ENCODE data around the gene RIMBP2. TPM values are rescaled to one million over a fixed set of nuclear protein-coding genes. Genes with fewer than 3 reads are reported as not detected.

The RIMBP2 gene
- total RNA-seq, 6 experiments from 2014 or later: not detected

DNA sequence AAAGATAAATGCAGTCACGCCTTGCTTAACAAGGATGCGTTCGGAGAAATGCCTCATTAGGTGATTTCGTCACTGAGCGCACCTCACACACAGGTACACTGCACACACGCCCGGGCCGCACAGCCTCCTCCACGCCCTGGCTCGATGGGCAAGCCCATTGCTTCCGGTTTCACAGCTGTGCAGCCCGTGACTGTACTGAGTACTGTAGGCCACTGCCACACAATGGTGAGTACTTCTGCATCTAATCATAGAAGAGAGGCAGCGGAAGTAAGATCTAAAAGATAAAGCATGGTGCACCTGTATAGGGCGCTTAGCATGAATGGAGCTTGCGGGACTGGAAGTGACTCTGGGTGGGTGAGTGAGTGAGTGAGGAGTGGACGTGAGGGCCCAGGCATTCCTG, 4.3 kb downstream of the RIMBP2 start:
- no peak overlapping the region for H3K4me3 Mint-ChIP-seq
- peaks cover 27% of the 10 kb centered on the region for H3K9me3 Mint-ChIP-seq
- H3K27me3 Mint-ChIP-seq (ENCODE audit: insufficient read depth): peaks cover 3% of the 10 kb centered on the region; the same call in 1 of the 2 replicates
- TF ChIP-seq CTCF (IDR thresholded peaks at IDR 0.05): no peak
- no peak for DNase-seq
- H3K36me3 Mint-ChIP-seq (ENCODE audit: low read depth): no peaks in the 10 kb centered on the region; the same call in 1 of the 2 replicates
- H3K27ac Mint-ChIP-seq: no peak overlapping the region
- H3K4me1 Mint-ChIP-seq (ENCODE audit: low read depth): no peaks in the 10 kb centered on the region

- Mint-ChIP-seq H3K4me3 (no peak overlapping the region), H3K36me3 (ENCODE audit: low read depth) (peaks cover under 1% of the 10 kb centered on the region; the same call in 1 of the 2 replicates), H3K27me3 (ENCODE audit: insufficient read depth) (peaks cover 3% of the 10 kb centered on the region; the same call in 1 of the 2 replicates), H3K27ac (no peak overlapping the region), H3K4me1 (ENCODE audit: low read depth) (no peaks in the 10 kb centered on the region), H3K9me3 (peaks cover 38% of the 10 kb centered on the region)
- TF ChIP-seq CTCF (IDR thresholded peaks at IDR 0.05): no peak
- no peak for DNase-seq
These were observed 5.4 kb downstream of the RIMBP2 start for GRCh38 chr12:130710733-130711080.

DNA sequence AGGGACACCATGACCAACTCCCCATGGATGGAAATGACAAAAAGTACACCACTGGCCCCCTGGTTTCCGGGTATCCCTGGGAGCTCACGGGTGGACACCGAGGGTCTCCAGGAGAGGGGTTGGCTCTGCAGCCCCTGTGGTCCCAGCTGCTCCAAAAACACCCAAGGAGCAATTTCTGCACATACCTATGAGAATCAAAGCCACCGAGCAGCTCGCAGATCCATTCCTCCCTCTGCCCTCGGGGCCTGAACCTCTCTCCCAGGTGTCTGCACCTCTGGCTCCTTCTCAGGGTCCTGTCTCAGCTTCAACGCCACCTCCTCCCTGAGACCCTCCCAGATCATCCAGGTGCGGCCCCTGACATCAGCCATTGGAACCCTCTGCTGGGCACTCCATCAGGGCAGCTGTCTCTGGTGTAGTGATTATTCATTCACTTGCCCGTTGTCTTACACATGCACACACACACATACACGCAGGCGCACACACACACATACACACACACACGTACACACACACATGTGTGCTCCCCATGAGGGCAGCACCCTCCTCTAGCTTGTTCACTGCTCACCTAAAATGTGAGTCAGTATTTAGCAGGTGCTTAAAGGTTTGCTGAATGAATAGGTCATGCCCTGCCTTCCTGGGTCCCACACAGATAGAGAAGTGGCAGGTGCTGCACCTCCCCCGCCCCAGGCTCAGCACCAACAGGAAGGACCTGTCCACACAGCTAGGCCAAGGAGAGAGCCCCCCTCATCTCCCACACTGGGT, 5.9 kb downstream of the RIMBP2 start:
- Mint-ChIP-seq H3K27me3 (ENCODE audit: insufficient read depth) (peaks cover 3% of the 10 kb centered on the region; the same call in 1 of the 2 replicates), H3K9me3 (peaks cover 41% of the 10 kb centered on the region), H3K4me3 (no peak overlapping the region), H3K4me1 (ENCODE audit: low read depth) (no peaks in the 10 kb centered on the region), H3K36me3 (ENCODE audit: low read depth) (peaks cover 4% of the 10 kb centered on the region; the same call in 1 of the 2 replicates), H3K27ac (no peak overlapping the region)
- TF ChIP-seq CTCF (IDR thresholded peaks at IDR 0.05): no peak
- DNase-seq: no peak

DNA sequence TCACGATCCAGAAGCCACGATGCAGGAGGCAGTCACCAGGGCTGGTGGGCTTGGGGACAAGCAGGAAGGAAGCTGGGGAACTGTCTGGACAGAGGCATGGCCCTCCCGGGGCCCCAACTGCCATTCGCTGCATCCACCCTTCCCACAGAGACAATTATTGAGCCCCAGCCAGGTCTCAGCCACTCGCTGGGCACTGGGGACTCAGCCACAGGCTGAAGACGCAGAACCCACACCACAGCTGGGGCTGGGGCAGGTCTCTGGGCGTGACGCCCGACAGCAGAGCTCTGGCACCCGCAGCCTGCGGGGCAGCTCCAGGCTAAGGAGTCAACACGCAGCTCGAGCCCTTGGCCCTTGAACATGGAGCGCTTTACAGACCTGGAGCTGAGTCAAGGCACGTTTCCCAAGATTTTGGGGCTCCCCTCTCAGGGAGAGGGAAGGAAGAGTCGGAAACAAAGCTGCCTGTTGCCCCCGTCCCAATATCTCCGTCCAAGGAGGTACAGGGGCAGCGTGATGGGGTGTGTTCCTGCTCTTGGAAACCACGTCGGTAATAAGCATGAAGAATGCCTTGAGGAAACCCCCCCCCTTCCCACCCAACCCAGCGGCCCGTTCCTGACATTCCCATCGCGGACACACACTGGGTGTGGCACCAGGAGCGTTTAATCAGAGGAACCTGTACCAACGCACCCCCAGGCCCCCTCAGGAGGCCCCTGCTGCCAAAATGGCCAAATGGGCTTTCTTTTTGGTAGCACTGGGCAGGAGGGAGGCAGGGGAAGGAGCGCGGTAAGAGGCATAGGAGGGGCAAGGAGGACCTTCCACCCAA, 6.7 kb downstream of the RIMBP2 start:
- Mint-ChIP-seq H3K4me3 (no peak overlapping the region), H3K9me3 (peaks cover 47% of the 10 kb centered on the region), H3K36me3 (ENCODE audit: low read depth) (peaks cover 4% of the 10 kb centered on the region; the same call in 1 of the 2 replicates), H3K27ac (no peak overlapping the region), H3K27me3 (ENCODE audit: insufficient read depth) (peaks cover 3% of the 10 kb centered on the region; the same call in 1 of the 2 replicates), H3K4me1 (ENCODE audit: low read depth) (no peaks in the 10 kb centered on the region)
- no peak for TF ChIP-seq CTCF (IDR thresholded peaks at IDR 0.05)
- no peak for DNase-seq

GRCh38 chr12:130708648-130709047, 7.5 kb downstream of the RIMBP2 start:
- H3K36me3 Mint-ChIP-seq (ENCODE audit: low read depth): peaks cover 4% of the 10 kb centered on the region; the same call in 1 of the 2 replicates
- H3K27ac Mint-ChIP-seq: no peak overlapping the region
- H3K4me3 Mint-ChIP-seq: no peak overlapping the region
- peaks cover 3% of the 10 kb centered on the region; the same call in 1 of the 2 replicates for H3K27me3 Mint-ChIP-seq (ENCODE audit: insufficient read depth)
- no peaks in the 10 kb centered on the region for H3K4me1 Mint-ChIP-seq (ENCODE audit: low read depth)
- no peak for TF ChIP-seq CTCF (IDR thresholded peaks at IDR 0.05)
- no peak for DNase-seq
- peaks cover 50% of the 10 kb centered on the region for H3K9me3 Mint-ChIP-seq

Measured in HFFc6 (cell line).